Glutamatergic neuron (in vitro differentiated cells): ENCODE data around the gene ZNF212. TPM values are rescaled to one million over a fixed set of nuclear protein-coding genes. Genes with fewer than 3 reads are reported as not detected.

ENCODE experiments used
- DNase-seq: peaks from one replicate; pipeline ENCODE4 v3.0.0; 2022
- H3K27ac Mint-ChIP-seq: one replicate; pipeline ENCODE4 v1.8.0; 2020; ENCODE audit warnings: mild to moderate bottlenecking, mixed read lengths, inconsistent platforms; ENCODE audit not compliant: unreplicated experiment
- H3K27me3 Mint-ChIP-seq: one replicate; pipeline ENCODE4 v1.8.0; 2020; ENCODE audit warnings: mild to moderate bottlenecking, moderate library complexity, mixed read lengths, inconsistent platforms; ENCODE audit not compliant: unreplicated experiment
- H3K36me3 Mint-ChIP-seq: one replicate; pipeline ENCODE4 v1.8.0; 2020; ENCODE audit warnings: mild to moderate bottlenecking, mixed read lengths, inconsistent platforms; ENCODE audit not compliant: unreplicated experiment
- H3K4me1 Mint-ChIP-seq: one replicate; pipeline ENCODE4 v1.8.0; 2020; ENCODE audit warnings: mild to moderate bottlenecking, low read depth, mixed read lengths, inconsistent platforms; ENCODE audit not compliant: unreplicated experiment
- H3K4me3 Mint-ChIP-seq: one replicate; pipeline ENCODE4 v1.8.0; 2020; ENCODE audit warnings: mild to moderate bottlenecking, mixed read lengths, inconsistent platforms; ENCODE audit not compliant: unreplicated experiment
- H3K9me3 Mint-ChIP-seq: one replicate; pipeline ENCODE4 v1.8.0; 2020; ENCODE audit warnings: mild to moderate bottlenecking, moderate library complexity, mixed read lengths, inconsistent platforms; ENCODE audit not compliant: unreplicated experiment
- total RNA-seq: library from RNA; stranded (reverse); fragmentation: NEBNext Ultra II Directional; extraction: Animal tissue kit (Norgen Biotek cat#: 25700); gene quantifications from one replicate; pipeline ENCODE4 v1.2.1, GENCODE V29; 2021; ENCODE audit not compliant: unreplicated experiment
- TF ChIP-seq, protein P1 (sequence below): fragments of 200-600 bp; sonication (generic); IDR thresholded peaks from one replicate; pipeline ENCODE4 v1.5.0; 2021; ENCODE audit not compliant: partially characterized antibody, unreplicated experiment

The ZNF212 gene
- total RNA-seq, 1 donor from 2014 or later, result 13.2 TPM

DNA sequence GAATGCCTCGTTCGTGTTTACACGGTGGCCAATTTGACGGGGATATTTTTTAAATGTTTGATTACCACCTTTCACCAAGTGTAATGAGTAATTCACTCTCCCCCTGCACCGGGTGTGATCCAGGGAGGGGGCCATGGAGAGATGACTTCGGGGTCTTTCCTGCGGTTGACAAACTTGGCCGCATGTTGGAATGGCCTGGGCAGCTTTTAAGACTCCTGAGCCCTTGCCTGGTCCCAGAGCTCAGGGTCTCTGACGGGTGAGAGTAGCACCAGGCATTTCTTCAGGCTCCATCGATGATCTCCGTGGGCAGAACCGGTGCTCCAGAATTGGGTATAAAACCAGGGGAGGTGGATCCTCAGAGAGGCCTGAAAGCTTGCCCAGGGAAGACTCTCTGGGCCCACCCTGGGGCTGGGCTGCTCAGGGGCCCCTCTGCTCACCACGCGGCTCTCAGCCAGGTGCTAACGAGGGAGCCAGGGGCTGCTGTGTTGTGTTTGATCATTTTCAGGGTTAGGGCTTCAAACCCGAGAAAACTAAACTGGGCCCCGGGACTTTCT lies 43.2 kb upstream of the ZNF212 start:
- TF ChIP-seq, protein P1, sequence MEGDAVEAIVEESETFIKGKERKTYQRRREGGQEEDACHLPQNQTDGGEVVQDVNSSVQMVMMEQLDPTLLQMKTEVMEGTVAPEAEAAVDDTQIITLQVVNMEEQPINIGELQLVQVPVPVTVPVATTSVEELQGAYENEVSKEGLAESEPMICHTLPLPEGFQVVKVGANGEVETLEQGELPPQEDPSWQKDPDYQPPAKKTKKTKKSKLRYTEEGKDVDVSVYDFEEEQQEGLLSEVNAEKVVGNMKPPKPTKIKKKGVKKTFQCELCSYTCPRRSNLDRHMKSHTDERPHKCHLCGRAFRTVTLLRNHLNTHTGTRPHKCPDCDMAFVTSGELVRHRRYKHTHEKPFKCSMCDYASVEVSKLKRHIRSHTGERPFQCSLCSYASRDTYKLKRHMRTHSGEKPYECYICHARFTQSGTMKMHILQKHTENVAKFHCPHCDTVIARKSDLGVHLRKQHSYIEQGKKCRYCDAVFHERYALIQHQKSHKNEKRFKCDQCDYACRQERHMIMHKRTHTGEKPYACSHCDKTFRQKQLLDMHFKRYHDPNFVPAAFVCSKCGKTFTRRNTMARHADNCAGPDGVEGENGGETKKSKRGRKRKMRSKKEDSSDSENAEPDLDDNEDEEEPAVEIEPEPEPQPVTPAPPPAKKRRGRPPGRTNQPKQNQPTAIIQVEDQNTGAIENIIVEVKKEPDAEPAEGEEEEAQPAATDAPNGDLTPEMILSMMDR, result no peak
- H3K27ac Mint-ChIP-seq, result peak overlapping the region; percentile 87
- H3K4me3 Mint-ChIP-seq, result peak overlapping the region; percentile 94
- DNase-seq, result peak; percentile 27
- peaks cover 10% of the 10 kb centered on the region for H3K9me3 Mint-ChIP-seq
- peaks cover 10% of the 10 kb centered on the region for H3K4me1 Mint-ChIP-seq
- peaks cover 10% of the 10 kb centered on the region for H3K27me3 Mint-ChIP-seq
- H3K36me3 Mint-ChIP-seq, result peaks cover 16% of the 10 kb centered on the region

DNA sequence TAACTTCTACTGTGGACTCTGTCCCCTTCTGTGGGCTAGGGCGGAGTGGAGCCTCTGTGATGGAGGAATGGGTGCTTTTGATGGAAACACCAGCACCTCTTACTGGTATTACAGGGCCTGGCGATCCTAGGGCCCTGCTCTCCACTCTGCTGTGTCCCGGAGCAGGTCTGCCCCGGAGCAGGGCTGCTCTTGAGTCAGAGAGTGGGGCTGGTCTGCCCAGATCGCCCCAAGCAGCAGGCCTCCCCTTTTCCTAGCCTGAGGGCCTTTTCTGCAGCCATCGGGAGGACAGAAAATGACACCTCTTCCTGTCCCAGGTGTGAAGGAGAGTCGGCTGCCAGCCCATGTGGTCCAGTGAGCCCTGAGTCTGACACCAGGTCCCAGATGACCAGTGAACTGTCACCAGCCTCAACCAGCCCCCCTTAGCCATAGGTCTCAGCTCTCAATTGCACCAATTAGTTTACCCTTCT lies 42.7 kb upstream of the ZNF212 start:
- peaks cover 11% of the 10 kb centered on the region for H3K4me1 Mint-ChIP-seq
- peaks cover 19% of the 10 kb centered on the region for H3K36me3 Mint-ChIP-seq
- no peak for DNase-seq
- TF ChIP-seq, protein P1, result no peak
- no peak overlapping the region for H3K27ac Mint-ChIP-seq
- H3K27me3 Mint-ChIP-seq, result peaks cover 10% of the 10 kb centered on the region
- H3K9me3 Mint-ChIP-seq, result peaks cover 8% of the 10 kb centered on the region
- H3K4me3 Mint-ChIP-seq, result peak overlapping the region; percentile 94

DNA sequence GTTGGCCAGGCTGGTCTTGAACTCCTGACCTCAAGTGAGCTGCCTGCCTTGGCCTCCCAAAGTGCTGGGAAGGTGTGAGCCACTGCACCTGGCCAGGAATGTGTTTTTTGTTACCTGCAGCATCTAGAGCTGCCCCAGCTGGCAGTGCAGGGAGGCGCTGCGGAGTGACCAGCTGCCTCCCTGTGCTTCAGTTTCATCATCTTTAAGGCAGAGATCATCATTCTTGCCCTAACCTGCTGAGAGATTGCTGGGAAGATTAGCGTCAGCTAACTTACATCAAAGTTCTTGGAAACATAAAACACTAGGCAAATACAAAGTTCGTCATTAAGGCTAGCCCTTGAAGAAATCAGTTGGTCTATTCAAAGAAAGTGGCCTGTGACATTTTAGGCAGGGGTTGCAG lies 41.8 kb upstream of the ZNF212 start:
- no peak for DNase-seq
- peaks cover 21% of the 10 kb centered on the region for H3K36me3 Mint-ChIP-seq
- H3K4me1 Mint-ChIP-seq, result peaks cover 11% of the 10 kb centered on the region
- H3K27me3 Mint-ChIP-seq, result peaks cover 11% of the 10 kb centered on the region
- TF ChIP-seq, protein P1, result no peak
- peaks cover 8% of the 10 kb centered on the region for H3K9me3 Mint-ChIP-seq
- H3K27ac Mint-ChIP-seq, result no peak overlapping the region
- H3K4me3 Mint-ChIP-seq, result peak overlapping the region; percentile 5

DNA sequence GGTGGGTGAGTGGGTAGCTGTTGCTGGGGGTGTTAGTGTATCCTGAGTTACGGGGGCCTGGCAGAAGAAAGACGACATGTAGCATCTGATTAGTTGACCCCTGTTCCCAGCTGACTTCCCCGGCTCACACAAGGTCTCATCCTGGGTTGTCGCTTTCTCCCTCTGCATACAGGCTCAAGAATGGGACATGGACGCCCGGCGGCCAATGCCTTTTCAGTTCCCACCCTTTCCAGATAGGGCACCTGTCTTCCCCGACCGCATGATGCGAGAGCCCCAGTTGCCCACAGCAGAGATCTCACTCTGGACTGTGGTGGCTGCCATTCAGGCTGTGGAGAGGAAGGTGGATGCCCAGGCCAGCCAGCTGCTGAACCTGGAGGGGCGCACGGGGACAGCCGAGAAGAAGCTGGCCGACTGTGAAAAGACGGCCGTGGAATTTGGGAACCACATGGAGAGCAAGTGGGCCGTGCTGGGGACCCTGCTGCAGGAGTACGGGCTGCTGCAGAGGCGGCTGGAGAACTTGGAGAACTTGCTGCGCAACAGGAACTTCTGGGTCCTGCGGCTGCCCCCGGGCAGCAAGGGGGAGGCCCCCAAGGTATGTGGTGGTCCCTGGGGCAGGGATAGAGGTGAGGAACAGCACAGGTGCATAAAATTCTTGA lies 41.2 kb upstream of the ZNF212 start:
- Mint-ChIP-seq H3K27me3 (peaks cover 12% of the 10 kb centered on the region), H3K9me3 (peaks cover 8% of the 10 kb centered on the region), H3K36me3 (peaks cover 21% of the 10 kb centered on the region), H3K4me1 (peaks cover 11% of the 10 kb centered on the region), H3K27ac (no peak overlapping the region), H3K4me3 (no peak overlapping the region)
- TF ChIP-seq, protein P1, result no peak
- DNase-seq, result no peak
